RKO (cell line): ENCODE results near the gene ALK.

Source experiments
- DNase-seq: peaks from one replicate; pipeline ENCODE4 v3.0.0-alpha.2; 2016; ENCODE audit warnings: low spot score

Gene ALK

GRCh38 chr2:29196792-29197788 is 724.3 kb downstream of the ALK start:
- peak; percentile 62 for DNase-seq

DNA sequence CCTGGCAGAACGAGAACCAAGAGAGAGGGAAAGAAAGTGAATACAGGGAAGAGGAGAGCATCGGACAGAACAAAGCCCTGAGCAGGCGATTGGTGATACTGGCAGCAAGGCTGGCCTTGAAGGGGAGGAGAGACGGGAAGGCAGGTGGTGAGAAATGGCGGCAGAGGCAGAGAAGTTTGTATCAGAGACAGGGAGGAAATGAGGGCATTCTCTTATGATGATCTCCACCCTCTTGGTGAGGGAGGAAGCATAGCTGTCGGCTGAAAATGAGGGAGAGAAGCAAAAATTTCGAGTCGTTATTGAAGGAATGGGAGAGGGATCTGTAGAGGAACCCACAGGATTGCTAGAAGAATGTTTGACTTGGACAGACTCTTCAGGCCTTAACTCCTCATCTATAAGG is 725.6 kb downstream of the ALK start:
- DNase-seq = no peak

- no peak for DNase-seq
These were observed 727.7 kb downstream of the ALK start for GRCh38 chr2:29193681-29194080.

GRCh38 chr2:29193111-29193510 is 728.3 kb downstream of the ALK start:
- DNase-seq = no peak

GRCh38 chr2:29192526-29192925 is 728.9 kb downstream of the ALK start:
- DNase-seq = peak; percentile 46

- DNase-seq = no peak
These were observed 729.6 kb downstream of the ALK start for GRCh38 chr2:29191817-29192216.

DNA sequence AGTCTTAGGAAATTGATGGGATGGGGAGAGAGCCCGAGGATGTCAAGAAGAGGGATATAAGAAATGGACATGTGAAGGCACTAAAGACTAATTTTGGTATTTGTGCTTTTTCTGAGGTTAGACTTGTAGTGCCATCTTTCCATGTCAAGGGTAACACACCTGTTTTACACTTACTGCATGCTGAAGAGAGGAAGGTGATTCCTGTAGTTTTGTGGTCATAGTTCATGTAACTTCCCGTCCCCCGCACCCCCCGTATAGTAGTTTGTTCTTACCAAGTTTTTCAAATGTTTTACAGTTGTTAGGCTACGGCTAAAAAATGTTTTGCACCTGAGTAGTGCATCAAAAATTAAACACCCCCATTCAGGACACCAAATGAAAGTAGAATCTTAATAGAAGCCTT is 732.3 kb downstream of the ALK start:
- DNase-seq = no peak

DNA sequence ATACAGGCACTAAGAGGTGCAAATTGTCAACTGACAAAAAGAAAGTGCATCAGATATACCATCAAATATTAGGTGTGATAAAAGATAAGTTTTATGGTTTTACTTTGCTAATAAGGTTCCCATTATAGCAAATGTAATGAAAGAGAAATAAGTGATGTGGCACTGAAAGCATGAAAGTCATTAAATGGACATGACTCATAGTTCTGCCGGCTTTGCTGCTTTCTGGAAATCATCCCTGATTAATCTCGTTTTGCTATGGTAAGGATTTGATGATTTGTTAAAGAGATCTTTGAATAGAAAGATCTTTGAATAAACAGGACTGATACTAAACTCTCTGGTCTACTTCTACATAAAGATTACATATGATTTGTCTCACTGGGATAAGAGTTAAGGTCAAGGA is 733.5 kb downstream of the ALK start:
- peak; percentile 3 for DNase-seq

- no peak for DNase-seq
These were observed 734.6 kb downstream of the ALK start for GRCh38 chr2:29186817-29187216.

DNA sequence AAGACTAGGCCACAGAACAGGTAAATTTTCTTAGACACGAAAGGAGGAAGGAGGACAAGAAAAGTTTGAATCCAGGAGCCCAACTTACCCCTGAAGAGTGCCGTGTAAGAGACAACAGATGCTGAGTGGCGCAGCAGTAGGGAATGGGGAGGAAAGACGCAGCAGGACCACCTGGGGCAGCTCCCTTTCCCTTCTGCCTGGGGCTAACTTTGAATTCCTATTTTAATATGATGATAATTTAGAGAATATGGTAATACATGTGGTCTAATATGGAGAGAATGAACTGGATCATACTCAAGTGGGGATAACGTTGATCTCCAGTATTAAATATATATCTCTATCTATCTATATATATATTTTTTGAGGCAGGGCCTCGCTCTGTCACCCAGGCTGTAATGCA is 736.9 kb downstream of the ALK start:
- no peak for DNase-seq

- DNase-seq = no peak
These were observed 738.5 kb downstream of the ALK start for GRCh38 chr2:29182920-29183319.

DNA sequence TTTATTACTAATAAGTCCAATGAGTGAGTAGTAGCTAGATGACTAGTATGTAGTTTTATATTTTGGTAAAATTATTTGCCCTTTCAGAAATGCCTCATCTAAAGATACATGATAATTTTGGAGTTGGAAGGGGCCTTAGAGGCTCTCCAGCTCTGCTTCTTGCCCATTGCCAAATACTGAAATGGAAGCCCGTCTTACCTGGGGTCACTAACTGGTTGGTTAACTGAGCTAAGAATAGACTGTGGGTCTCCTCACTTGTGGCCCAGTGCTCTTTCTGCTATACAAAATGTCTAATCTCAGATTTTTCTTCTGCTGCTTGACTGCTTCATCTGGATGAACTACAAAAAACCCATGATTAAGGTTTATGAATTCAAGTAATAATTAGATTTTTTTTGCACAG is 739.1 kb downstream of the ALK start:
- DNase-seq = no peak

DNA sequence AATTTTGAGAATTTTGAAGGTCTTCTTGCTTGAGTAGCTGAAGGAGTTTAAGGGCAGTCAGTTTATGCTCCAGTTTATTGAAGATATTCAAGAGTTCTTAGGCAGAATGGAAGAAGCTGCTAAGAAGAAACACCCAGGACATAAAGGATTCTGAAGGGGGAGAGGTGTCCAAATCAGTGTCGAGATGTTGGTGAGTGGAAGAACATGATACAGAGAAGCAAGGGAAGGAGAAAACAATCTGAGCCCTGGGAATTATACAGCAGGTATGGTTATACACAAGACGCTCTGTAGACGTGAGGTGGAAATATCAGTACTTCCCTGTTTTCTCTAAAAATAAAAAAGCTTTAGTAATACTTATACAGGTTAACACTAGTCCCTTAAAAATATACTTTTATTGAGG is 746.0 kb downstream of the ALK start:
- DNase-seq = no peak

DNA sequence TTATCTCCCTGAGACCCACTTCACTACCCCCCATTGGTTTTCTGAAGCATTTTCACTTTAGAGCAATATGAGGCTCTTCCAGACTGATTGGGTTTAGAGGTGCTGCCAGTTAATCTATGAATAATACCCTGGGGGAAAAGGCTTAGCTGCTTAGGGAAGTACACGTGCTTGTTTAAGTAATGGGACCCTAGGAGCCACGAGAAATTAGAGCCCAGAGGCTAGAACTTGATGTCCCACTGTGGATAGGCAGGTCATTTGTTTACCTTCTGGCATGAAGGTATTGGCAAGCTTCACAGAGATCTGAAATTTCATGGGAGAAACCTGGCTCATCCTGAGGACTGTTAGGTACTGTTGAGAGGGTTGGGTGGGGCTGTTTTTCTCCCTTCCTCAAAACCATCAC is 746.4 kb downstream of the ALK start:
- no peak for DNase-seq

DNA sequence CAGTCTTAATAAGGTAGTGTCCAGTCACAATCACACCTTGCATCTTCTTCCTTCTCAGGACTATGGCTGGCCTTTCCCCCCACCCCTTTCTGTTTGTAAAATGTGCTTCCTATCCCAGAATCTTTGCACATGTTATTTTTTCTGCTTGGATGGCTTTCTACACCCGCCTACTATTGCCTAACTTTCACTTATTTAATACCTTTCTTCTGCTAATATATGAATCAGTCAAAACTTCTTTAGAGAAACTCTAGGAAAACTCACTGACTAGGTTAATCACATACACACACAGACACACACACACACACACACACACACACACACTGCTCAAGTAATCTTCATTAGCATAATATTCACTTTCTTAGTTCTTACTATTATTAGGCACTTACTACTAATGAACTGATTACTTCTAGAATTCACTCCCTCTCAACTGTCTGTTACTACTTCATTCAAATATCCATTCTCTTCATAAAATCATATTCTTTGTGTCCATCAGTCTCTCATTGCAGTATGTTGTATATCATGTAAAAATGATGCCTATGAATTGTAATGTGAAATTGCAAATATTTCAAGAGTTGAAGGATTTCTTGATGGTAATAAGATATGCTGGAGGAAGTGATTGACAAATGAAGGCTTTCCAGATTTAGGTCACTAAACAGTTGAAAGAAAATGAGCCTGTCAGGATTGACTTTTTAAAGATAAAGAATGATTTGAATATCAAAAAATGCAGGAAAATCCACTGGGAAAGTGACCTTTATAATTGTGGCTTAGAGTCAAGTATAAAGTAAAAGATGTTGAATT is 754.9 kb downstream of the ALK start:
- DNase-seq = no peak

DNA sequence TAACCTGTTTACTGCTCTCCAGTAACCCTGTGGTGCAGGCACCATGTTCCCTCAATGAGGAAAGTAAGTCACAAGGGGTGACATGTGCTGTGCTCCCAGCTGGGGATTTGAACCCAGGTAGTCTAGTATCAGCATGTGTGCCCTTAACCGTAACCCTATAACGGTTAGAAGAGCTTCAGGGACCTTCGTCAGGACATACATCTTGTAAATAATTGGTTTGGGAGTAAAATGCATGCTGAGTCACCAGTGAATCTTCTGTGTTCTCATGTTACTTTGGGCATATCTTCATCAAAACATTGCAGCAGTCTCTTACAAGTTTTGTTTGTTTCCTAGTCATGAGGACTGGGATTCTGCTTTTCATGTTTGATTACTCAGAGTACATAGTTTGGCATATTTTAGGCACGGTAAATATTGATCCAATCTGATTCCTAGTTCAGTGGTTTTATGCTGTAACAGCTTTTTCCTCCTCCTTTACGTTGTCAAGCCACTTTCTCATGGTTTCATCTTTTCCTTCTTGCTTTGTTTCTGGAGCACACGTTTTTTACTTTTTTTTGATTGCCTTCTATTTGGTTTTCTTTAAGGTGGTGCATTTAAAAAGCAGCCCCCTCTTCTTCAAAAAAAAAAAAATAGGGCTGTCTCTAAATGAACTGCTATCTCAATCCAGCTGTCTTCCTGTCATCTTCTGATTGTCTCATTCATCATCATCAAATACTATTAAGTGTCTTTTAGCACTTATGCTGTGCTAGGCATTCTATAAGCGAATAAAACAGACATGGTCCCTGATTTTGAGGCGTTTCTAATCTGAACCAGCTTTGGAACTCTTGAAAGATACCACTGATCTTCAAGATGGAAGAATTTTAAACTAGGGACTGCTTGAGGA is 755.8 kb downstream of the ALK start:
- DNase-seq = no peak

- no peak for DNase-seq
These were observed 757.1 kb downstream of the ALK start for GRCh38 chr2:29164091-29164846.

GRCh38 chr2:29162204-29162928 is 759.0 kb downstream of the ALK start:
- DNase-seq = no peak

DNA sequence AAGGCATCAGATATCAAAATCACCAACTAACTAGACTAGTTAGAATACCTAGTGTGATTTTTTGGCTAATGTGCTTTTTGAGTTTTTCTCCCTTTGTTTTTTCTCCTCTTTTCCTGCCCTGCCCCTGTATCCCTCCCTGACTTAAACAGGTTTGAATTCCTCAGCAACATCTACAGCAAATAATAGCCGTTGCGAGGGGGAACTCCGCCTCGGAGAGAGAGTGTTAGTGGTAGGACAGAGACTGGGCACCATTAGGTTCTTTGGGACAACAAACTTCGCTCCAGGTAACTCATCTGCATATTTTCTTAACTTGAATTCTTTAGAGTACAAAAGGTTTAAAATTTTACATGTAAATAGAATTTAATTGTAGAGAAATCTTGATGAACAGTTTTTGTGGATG is 761.2 kb downstream of the ALK start:
- no peak for DNase-seq

DNA sequence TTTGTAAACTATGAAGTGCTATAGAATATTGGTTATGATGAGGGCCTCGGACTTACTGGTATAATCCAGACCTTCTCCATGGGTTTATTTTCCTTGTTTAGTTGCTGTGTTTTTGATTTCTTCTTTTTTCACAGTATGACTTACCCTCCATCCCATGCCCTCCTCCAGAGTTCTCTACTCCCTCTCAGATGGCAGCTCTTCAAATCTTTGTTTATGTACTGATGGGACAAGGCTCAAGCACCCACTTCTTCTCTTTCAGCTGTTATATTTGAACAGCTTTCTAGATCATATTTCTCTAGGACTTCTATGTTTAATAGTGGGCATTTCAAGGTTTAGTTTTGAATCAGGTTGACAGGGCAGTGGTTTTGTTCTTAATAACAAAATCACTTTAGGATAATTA is 762.3 kb downstream of the ALK start:
- DNase-seq = no peak

DNA sequence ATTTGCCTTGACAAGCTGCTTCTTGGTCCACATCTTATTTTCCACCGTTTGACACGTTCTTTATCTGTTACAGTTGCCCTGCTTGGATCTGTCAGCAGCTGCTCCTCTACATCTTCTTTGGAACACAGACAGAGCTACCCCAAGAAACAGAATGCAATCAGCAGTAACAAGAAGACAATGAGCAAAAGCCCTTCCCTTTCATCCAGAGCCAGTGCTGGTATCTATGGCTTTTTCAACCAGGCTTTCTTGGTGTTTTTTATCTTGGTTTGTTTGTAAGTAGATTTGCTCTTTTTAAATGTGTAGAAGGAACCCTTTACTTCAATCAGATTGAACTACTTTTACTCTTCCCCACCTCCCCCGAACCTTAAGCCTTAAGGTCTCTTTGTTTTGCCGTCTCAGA is 764.3 kb downstream of the ALK start:
- DNase-seq = no peak
